ENCODE data around the gene ZNF132.

- TF ChIP-seq CTCF (IDR thresholded peaks at IDR 0.05), result no peak
- TF ChIP-seq POLR2AphosphoS5 (IDR thresholded peaks at IDR 0.05), result no peak
Measured at GRCh38 chr19:58450856-58451357, 11.0 kb upstream of the ZNF132 start.
